ENCODE results near the gene CARMIL1. TPM values are rescaled to one million over a fixed set of nuclear protein-coding genes. Genes with fewer than 3 reads are reported as not detected.

The CARMIL1 gene
- polyA plus RNA-seq, 1 of the 3 experiments (the other 2 are of a cell fraction), result 1.7 TPM

DNA sequence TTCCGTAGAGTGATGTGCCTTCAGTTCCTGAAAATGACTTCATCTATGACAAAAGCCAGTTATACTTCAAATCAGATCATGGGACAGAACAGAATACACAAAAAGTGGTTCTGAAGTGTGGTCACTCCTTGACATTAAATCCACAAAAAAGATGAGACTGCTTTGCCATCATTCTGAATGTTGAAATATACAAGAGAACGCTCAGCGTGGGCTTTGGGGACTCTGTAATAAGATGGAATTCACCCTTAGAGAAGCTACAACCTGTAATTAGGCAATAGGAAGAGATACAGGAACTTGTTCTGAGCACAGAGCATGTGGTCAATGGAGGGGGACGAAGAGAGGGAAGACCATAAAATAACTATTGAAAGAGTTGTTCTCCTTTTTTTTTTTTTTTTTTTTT lies 184.3 kb downstream of the CARMIL1 start:
- Histone ChIP-seq H3F3A (replicated peaks; ENCODE audit: insufficient read depth) (no peaks in the 10 kb centered on the region), H2AFZ (ENCODE audit: low read depth) (no peak overlapping the region), H3K9ac (no peak overlapping the region), H4K20me1 (ENCODE audit: insufficient read depth) (no peaks in the 10 kb centered on the region), H3K9me3 (no peaks in the 10 kb centered on the region), H3K4me2 (no peak overlapping the region), H3K9me2 (no peaks in the 10 kb centered on the region), H3K36me3 (replicated peaks in 1 of 2; ENCODE audit: control insufficient read depth in 1 of 2, insufficient read depth in 2 of 2, low read length in 1 of 2) (no peaks in the 10 kb centered on the region), H3K27me3 (ENCODE audit: insufficient read depth) (no peaks in the 10 kb centered on the region), H3K4me3 (ENCODE audit: low read depth in 2 of 2, low read length in 1 of 2) (no peak overlapping the region), H3K4me1 (ENCODE audit: control insufficient read depth in 1 of 2, insufficient read depth in 2 of 2, low read depth in 1 of 2, low read length in 1 of 2) (no peaks in the 10 kb centered on the region), H3K27ac (ENCODE audit: low read depth in 2 of 2, low read length in 1 of 2) (no peak overlapping the region), H3K79me2 (ENCODE audit: insufficient read depth) (no peaks in the 10 kb centered on the region)
- no peak for DNase-seq
- ChIA-PET CTCF (no interaction called here), POLR2A (no interaction called here)
- WGBS (ENCODE audit: low lambda C conversion rate), result 96% methylated on average over 4 of the region's 4 CpGs
- no peak for TF ChIP-seq EZH2phosphoT487 (IDR thresholded peaks at IDR 0.05; ENCODE audit: borderline replicate concordance, low read depth)
- TF ChIP-seq, protein P1, sequence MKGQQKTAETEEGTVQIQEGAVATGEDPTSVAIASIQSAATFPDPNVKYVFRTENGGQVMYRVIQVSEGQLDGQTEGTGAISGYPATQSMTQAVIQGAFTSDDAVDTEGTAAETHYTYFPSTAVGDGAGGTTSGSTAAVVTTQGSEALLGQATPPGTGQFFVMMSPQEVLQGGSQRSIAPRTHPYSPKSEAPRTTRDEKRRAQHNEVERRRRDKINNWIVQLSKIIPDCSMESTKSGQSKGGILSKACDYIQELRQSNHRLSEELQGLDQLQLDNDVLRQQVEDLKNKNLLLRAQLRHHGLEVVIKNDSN (IDR thresholded peaks at IDR 0.05; ENCODE audit: borderline replicate concordance, low read depth), result no peak
- no peak for TF ChIP-seq TAF1 (IDR thresholded peaks at IDR 0.05; ENCODE audit: borderline replicate concordance, low read depth, low read length)
- TF ChIP-seq, protein P2, sequence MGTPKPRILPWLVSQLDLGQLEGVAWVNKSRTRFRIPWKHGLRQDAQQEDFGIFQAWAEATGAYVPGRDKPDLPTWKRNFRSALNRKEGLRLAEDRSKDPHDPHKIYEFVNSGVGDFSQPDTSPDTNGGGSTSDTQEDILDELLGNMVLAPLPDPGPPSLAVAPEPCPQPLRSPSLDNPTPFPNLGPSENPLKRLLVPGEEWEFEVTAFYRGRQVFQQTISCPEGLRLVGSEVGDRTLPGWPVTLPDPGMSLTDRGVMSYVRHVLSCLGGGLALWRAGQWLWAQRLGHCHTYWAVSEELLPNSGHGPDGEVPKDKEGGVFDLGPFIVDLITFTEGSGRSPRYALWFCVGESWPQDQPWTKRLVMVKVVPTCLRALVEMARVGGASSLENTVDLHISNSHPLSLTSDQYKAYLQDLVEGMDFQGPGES (IDR thresholded peaks at IDR 0.05; ENCODE audit: low read depth, low read length), result no peak
- TF ChIP-seq FOXM1 (IDR thresholded peaks at IDR 0.05; ENCODE audit: low read depth), result no peak
- TF ChIP-seq NFIC (IDR thresholded peaks at IDR 0.05; ENCODE audit: borderline replicate concordance), result no peak
- TF ChIP-seq EP300 (IDR thresholded peaks at IDR 0.05; ENCODE audit: borderline replicate concordance in 1 of 2, low read depth in 1 of 2, low read length in 1 of 2), result no peak
- TF ChIP-seq, protein P3, sequence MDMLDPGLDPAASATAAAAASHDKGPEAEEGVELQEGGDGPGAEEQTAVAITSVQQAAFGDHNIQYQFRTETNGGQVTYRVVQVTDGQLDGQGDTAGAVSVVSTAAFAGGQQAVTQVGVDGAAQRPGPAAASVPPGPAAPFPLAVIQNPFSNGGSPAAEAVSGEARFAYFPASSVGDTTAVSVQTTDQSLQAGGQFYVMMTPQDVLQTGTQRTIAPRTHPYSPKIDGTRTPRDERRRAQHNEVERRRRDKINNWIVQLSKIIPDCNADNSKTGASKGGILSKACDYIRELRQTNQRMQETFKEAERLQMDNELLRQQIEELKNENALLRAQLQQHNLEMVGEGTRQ (IDR thresholded peaks at IDR 0.05; ENCODE audit: borderline replicate concordance, low read depth, low read length), result no peak
- no peak for TF ChIP-seq YY1 (IDR thresholded peaks at IDR 0.05; ENCODE audit: low read depth)
- TF ChIP-seq, protein P4, sequence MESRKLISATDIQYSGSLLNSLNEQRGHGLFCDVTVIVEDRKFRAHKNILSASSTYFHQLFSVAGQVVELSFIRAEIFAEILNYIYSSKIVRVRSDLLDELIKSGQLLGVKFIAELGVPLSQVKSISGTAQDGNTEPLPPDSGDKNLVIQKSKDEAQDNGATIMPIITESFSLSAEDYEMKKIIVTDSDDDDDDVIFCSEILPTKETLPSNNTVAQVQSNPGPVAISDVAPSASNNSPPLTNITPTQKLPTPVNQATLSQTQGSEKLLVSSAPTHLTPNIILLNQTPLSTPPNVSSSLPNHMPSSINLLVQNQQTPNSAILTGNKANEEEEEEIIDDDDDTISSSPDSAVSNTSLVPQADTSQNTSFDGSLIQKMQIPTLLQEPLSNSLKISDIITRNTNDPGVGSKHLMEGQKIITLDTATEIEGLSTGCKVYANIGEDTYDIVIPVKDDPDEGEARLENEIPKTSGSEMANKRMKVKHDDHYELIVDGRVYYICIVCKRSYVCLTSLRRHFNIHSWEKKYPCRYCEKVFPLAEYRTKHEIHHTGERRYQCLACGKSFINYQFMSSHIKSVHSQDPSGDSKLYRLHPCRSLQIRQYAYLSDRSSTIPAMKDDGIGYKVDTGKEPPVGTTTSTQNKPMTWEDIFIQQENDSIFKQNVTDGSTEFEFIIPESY (IDR thresholded peaks at IDR 0.05; ENCODE audit: borderline replicate concordance, low read depth), result no peak
- TF ChIP-seq CHD2 (IDR thresholded peaks at IDR 0.05; ENCODE audit: low read length, partially characterized antibody), result no peak
- no peak for TF ChIP-seq GATA2 (CRISPR knock-in tag; IDR thresholded peaks at IDR 0.05)
- no peak for TF ChIP-seq SIN3A (IDR thresholded peaks at IDR 0.05; ENCODE audit: borderline replicate concordance, low read depth, low read length)
- TF ChIP-seq RFX5 (IDR thresholded peaks at IDR 0.05; ENCODE audit: low read length), result no peak
- no peak for TF ChIP-seq JUND (IDR thresholded peaks at IDR 0.05)
- TF ChIP-seq MXI1 (IDR thresholded peaks at IDR 0.05; ENCODE audit: low read depth, low read length), result no peak
